Renal cortical epithelial cell (primary cell): ENCODE measurements around the gene NDUFAF7. TPM values are rescaled to one million over a fixed set of nuclear protein-coding genes. Genes with fewer than 3 reads are reported as not detected.
"Not testable (repeated sequence)": the region's sequence is repeated elsewhere in the genome, so short reads cannot be mapped to it uniquely, and the experiment has no call there.

Experiments
- DNase-seq: peaks from one replicate; pipeline ENCODE4 v3.0.0-alpha.2; 2011; ENCODE audit warnings: low read depth
- total RNA-seq: library from RNA; depleted of rRNA; stranded (reverse); fragments of >200 nt; gene quantifications from 2 replicates; pipeline ENCODE4 v1.2.3, GENCODE V29; 2014

NDUFAF7 gene
- total RNA-seq = 14.9 and 17.3 TPM in 2 replicates

GRCh38 chr2:37231241-37232130 is at the start of gene NDUFAF7, which contains the start of gene CEBPZ:
TSS of gene NDUFAF7 (plus strand) at chr2:37231658. CDS start at chr2:37231706, 48 bp downstream.
TSS of gene CEBPZ (minus strand) at chr2:37231596. CDS start at chr2:37231567, 29 bp downstream.
- DNase-seq = peak; percentile 93

DNA sequence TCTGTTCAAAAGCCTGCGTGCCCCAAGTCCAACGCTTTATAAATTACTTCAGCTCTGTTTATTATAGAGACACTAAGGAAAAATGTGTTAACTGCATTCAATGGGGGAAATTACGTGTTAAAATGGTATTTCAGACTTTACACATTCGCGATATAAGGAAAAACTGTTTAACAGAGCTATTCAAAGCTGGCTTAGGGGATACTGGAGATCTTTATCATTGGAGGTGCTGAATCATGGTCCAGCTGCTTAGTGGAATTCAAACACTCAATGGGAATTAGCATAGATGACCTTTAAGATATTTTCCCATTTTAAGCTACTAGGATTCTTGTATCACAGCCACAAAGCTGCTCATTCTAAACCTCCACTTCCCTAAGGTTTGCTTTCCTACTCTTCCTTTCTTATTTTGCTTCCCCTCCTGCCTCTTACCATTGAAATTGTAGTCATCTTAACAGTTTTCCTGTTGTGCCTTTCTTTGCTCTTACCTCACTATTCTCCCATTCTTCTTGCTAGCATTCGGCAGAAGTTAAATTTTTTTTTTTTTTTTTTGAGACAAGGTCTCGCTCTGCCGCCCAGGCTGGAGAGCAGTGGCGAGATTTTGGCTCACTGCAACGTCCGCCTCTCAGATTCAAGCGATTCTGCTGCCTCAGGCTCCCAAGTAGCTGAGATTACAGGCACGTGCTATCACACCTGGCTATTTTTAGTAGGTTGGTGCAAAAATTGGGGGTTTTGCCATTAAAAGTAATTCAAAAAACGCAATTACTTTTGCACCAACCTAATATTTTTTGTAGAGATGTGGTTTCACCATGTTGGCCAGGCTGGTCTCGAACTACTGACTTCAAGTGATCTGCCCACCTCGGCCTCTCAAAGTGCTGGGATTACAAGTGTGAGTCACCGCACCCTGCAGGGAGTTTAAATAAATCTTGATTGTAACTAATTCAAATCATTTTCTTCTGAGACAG is 49.5 kb upstream of the NDUFAF7 start:
- peak; percentile 31 for DNase-seq

DNA sequence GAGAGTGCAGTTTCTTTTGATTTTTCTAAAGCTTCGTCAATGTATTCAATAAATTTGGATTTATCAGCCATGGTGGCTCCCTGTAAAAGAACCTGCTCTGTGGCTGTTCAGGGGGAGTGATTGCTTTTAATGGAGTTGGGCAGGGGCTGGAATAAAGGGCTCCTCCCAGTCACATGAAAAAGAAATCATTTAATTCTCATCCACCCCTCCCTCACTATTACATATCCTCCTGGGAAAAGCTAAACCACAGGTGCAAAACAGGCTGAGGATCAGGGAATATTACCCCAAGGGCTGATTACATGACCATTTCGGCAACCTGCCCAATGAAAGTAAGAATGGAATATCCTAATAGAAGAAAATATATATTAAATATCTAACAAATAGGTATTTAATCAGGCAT is 42.9 kb upstream of the NDUFAF7 start, which contains the start of gene SULT6B1:
TSS of gene SULT6B1 (minus strand) at position 101 of the 400 bp plus-strand sequence. CDS start at position 71, 30 bp downstream.
- no peak for DNase-seq

DNA sequence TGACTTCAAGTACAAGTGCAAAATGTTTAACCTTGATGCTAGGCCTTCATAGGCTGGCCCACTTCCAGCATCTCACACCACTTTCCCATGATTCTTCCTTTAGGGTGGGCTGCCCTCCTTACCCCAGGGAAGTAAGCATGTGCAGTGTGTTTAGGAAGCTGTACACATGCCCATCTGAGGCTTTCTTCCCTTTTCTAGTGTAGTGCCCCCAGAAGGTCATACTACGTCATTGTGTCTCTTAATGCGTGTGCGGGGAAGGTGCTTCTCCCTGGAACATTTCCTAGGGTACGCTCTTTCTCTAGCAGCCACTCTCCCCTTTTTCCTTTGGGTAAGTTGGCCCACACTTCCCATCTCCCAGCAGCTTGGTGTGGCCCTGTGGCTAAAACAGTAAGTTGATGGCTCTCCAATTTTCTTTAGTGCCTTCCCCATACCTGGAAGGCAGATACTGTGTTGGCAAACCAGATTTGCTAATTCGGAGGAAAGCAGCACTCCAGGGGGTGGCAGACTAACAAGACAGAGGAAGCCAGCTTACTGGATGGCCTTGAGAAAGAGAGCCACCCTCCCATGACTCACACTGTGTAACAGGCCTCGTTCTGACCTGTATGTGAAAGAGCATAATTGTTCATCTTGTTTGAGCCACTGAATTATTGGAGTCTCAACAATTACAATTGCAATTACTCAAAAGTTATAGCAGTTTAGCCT is 41.9 kb upstream of the NDUFAF7 start:
- peak; percentile 92 for DNase-seq

DNA sequence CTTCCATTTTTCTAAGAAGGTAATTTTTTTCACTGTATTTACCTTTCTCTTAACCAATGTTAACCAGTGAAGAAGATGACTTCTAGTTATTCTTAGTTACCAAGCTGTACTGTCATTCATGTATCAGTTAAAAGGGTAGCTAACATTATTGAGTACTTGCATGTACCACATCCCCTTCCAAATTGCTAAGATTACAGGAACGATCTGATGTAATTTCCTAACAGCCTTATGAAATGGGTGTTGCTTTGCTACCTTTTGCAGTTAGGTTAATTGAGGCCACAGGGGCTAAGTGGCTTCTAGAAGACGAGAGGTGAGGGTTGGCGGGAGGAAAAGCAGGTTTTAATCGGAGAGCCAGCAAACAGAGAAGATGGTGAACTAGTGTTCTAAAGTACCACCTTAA is 41.2 kb upstream of the NDUFAF7 start:
- DNase-seq = no peak

GRCh38 chr2:37191253-37191652 is 40.2 kb upstream of the NDUFAF7 start:
- DNase-seq = no peak

DNA sequence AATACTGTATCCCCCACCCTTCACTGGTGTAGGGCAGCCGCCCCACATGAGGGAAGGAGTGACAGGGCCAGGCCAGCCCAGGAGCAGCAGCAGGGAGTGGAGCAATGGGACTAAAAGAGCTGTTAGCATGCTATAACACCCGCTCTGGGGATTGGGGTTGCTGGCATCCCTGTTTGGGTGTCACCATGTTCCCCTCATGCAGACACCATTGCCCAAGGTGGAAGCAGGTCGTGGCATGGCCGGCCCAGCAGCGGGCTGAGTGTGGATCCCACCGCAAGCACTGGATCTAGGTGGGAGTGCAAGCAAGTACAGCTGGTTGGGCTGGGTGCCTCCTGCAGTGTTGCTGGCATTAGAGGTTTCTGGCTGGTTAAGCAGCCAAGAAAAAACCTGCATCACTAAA is 39.7 kb upstream of the NDUFAF7 start:
- no peak for DNase-seq

DNA sequence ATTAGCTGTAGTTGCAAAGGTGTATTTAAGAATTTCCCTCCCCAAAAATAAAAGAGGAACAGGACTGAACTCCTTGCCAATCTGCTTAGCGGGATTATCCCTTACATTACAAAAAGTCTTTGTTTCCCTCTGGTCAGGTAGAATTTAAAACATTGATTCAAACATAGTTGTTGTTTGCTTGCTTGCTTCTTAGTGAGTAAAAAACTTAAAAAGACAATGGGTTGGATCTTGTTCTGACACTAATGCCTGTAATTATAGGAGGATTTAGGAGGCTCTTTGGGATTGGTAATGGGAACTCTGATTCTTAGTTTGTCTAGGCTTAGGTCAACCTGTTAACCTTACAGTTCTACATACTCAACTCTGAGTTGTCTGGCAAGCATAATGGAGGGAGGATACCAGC is 38.9 kb upstream of the NDUFAF7 start:
- no peak for DNase-seq

DNA sequence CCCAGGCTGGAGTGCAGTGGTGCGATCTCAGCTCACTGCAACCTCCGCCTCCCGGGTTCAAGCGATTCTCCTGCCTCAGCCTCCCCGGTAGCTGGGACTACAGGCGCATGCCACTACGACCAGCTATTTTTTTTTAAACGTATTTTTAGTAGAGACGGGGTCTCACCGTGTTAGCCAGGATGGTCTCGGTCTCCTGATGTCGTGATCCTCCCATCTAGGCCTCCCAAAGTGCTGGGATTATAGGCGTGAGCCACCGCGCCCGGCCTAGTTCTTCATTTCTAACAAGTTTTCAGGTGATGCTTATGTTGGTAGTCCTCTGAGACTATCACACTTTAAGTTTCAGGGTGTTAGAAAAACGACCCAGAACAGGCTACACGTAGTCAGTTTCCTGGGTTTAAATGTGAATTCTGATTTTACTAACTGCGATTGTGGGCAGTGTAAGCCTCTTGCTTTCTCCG is 35.6 kb upstream of the NDUFAF7 start:
- DNase-seq = not testable (repeated sequence)

GRCh38 chr2:37196320-37197195 is 34.9 kb upstream of the NDUFAF7 start, which contains the start of gene CEBPZOS:
TSS of gene CEBPZOS (plus strand) at chr2:37196496. CDS start at chr2:37199705, 3,209 bp downstream.
- DNase-seq = peak; percentile 54

DNA sequence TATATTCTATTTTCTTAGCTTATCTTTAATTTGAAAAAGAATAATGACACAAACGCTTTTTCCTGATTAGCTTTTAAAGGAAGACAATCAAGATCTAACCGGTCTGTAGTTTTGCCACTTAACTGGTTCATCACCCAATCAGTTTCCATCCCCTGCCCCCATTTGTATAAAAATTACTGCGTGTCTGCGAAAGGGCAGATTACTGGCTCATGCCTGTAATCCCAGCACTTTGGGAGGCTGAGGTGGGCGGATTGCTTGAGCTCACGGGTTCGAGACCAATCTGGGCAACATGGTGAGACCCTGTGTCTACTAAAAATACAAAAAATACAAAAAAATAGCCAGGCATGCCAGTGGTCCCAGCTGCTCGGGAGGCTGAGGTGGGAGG is 32.8 kb upstream of the NDUFAF7 start:
- DNase-seq = no peak

DNA sequence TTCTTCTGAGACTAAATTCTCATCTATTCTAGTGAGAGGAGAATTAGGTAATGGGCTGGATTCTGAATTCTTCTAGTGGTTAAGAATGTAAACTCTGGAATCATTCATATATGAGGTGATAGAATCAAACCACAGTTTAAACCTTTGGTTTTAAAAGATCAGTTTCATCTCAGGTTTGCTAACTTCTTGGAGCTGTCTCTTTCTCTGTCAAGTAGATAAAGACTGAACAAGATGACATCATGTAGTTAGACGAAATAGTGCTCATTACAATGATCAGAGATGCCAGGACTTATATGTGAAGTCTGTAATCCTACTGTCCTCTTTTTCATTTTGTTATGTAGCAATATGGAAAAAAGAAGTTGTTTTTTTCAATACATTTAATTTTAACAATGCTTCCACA is 30.2 kb upstream of the NDUFAF7 start:
- no peak for DNase-seq

DNA sequence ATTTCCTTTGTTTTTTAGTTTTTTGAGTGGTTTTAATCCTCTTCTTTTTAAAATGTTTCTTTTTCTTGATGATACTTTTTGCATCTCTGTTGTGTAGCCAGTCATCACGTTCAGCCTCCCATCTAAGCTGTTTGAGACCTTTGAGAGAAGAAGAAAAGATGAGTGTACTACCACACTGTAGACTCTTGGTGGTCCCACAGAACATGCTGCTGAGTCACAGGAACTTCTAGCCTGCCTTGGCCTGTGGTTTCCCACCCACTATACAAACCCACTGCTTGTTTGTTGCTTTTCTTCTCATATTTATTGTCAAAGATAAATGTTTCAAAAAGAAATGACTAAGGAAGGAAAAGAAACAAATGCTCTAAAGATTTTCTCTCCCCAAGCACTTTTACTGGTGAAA is 29.7 kb upstream of the NDUFAF7 start:
- DNase-seq = no peak

DNA sequence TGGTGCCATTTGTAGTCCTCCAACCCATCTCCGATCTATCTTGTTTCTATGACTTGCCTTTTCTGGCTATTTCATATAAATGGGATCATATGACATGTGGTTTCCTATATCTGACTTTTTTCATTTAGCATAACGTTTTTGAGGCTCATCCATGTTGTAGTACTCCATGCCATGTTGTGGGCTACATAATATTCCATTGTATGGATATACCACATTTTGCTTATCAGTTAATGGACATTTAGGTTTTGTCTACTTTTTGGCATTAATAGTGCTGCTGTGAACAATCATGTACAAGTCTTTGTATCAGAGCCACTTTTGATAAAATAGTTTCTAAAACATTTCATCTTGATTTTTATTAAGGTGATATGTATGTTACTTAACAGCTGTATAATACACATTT is 27.8 kb upstream of the NDUFAF7 start:
- DNase-seq = no peak

DNA sequence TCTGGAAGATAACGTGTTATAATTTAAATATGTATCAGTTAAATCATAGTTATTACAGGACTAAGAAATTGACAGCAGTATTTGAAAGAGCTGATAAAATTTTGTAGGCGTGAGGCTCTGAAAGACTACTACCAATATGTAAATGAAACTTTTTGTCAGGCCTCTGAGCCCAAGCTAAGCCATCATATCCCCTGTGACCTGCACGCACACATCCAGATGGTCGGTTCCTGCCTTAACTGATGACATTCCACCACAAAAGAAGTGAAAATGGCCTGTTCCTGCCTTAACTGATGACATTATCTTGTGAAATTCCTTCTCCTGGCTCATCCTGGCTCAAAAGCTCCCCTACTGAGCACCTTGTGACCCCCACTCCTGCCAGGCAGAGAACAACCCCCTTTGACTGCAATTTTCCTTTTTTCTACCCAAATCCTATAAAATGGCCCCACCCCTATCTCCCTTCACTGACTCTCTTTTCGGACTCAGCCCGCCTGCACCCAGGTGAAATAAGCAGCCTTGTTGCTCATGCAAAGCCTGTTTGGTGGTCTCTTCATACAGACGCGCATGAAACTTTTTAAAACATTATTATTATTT is 26.3 kb upstream of the NDUFAF7 start:
- not testable (repeated sequence) for DNase-seq

- DNase-seq = no peak
Observed at GRCh38 chr2:37205689-37206341, 25.6 kb upstream of the NDUFAF7 start.

GRCh38 chr2:37206760-37207159 is 24.7 kb upstream of the NDUFAF7 start:
- DNase-seq = not testable (repeated sequence)

DNA sequence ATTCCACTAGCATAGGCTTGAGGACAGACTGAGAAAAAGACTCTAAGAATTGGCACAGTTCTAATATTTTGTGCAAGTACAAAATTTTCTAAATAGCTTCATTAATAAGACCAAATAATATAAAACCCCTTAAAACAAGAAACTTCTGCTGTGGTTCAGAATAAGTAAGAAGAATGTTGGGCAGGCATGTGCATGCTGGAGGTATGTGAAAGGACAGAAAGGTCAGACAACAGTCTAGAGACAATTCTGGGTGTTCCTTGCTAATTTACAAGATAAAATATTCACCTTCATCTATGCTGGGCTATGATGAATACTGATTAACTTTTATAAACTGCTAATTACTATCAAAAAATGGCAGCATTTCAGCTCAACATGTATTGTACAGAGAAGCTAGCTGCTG is 20.2 kb upstream of the NDUFAF7 start:
- DNase-seq = no peak

DNA sequence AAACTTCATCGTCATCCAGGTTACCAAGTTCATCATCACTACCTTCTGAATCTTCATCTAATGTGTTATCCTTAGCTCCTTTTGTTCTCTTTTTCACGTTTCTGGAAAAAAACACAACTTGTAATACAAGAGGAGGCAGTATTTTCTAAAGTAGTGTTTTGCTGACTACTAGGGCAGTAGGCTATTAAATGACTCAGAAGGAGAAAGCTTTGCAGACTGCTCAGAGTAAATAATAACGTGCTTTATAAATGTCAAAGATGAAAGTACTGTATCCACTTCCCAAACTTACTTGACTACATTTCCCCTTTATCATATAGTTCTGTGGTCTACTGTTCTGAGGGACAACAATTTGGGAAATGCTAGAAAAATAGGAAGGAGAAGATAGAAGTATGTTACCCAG is 19.5 kb upstream of the NDUFAF7 start:
- no peak for DNase-seq
